Neural cell (in vitro differentiated cells): ENCODE measurements around the gene SLCO4A1.

Source experiments
- CTCF ChIP-seq: fragments of 450-650 bp; IDR thresholded peaks from 2 replicates; pipeline ENCODE4 v1.5.1; 2014; ENCODE audit warnings: antibody characterized with exemption, mild to moderate bottlenecking, moderate library complexity; ENCODE audit not compliant: poor library complexity, severe bottlenecking
- EZH2 ChIP-seq: fragments of 200-600, 300-800 bp; shearing (Covaris generic), sonication (generic); IDR thresholded peaks from 2 replicates; pipeline ENCODE4 v1.6.1; 2014; ENCODE audit warnings: antibody characterized with exemption, low read length, borderline replicate concordance, mild to moderate bottlenecking; ENCODE audit not compliant: insufficient read depth, poor library complexity, severe bottlenecking
- MXI1 ChIP-seq: fragments of 450-650 bp; conservative IDR thresholded peaks from 2 replicates; pipeline ENCODE4 v1.6.1; 2014; ENCODE audit warnings: antibody characterized with exemption, mild to moderate bottlenecking; ENCODE audit not compliant: poor library complexity, severe bottlenecking
- POLR2AphosphoS5 ChIP-seq: IDR thresholded peaks from 2 replicates; pipeline ENCODE4 v1.6.1; 2012
- REST ChIP-seq: IDR thresholded peaks from 2 replicates; pipeline ENCODE4 v1.6.1; 2012; ENCODE audit warnings: borderline replicate concordance

GRCh38 chr20:62603021-62603906, 39.0 kb upstream of the SLCO4A1 start:
- no peak for TF ChIP-seq CTCF
- TF ChIP-seq MXI1 = no peak
- no peak for TF ChIP-seq REST
- no peak for TF ChIP-seq EZH2
- no peak for TF ChIP-seq POLR2AphosphoS5
